Activated B cell treated with CpG ODN at 0.5 μM for 24 hours (primary cell): ENCODE results near the gene GPR39. TPM values are rescaled to one million over a fixed set of nuclear protein-coding genes. Genes with fewer than 3 reads are reported as not detected.

Experiments used
- ATAC-seq: fragments of 200-7000 bp; cut with Tn5 transposase; one replicate; pipeline ENCODE4 v1.10.0; 2021; ENCODE audit warnings: low read depth, mild to moderate bottlenecking, moderate library complexity
- CTCF ChIA-PET: fragments of 350-600 bp; sonication (Branson Sonifier 250); formaldehyde crosslinking; loops from one replicate; lab custom pipeline; 2021; ENCODE audit warnings: antibody characterized with exemption; lab: Charles Lee
- POLR2A ChIA-PET: fragments of 350-600 bp; sonication (Branson Sonifier 250); formaldehyde crosslinking; loops from one replicate; lab custom pipeline; 2021; ENCODE audit warnings: antibody characterized with exemption; lab: Charles Lee
- DNase-seq: peaks from one replicate; pipeline ENCODE4 v3.0.0; 2022
- H3K27ac Mint-ChIP-seq: one replicate; pipeline ENCODE4 v1.8.0; 2020; ENCODE audit warnings: mixed read lengths
- H3K27me3 Mint-ChIP-seq: one replicate; pipeline ENCODE4 v1.8.0; 2021; ENCODE audit warnings: mixed read lengths
- H3K36me3 Mint-ChIP-seq: one replicate; pipeline ENCODE4 v1.8.0; 2021; ENCODE audit warnings: low read depth, mixed read lengths
- H3K4me1 Mint-ChIP-seq: one replicate; pipeline ENCODE4 v1.8.0; 2021; ENCODE audit warnings: mixed read lengths
- H3K4me3 Mint-ChIP-seq: one replicate; pipeline ENCODE4 v1.8.0; 2020; ENCODE audit warnings: mild to moderate bottlenecking, mixed read lengths
- H3K9me3 Mint-ChIP-seq: one replicate; pipeline ENCODE4 v1.8.0; 2020; ENCODE audit warnings: mixed read lengths
- CTCF ChIP-seq: fragments of 200-600 bp; IDR thresholded peaks from one replicate; pipeline ENCODE4 v1.8.0; 2022; ENCODE audit warnings: antibody characterized with exemption, mild to moderate bottlenecking
- intact Hi-C: fragments of 100-400 bp; cut with micrococcal nuclease; formaldehyde crosslinking; loops from one replicate; pipeline ENCODE4 v1.15.1; 2024
- total RNA-seq: library from RNA; stranded (reverse); gene quantifications from 2 replicates; pipeline ENCODE4 v1.2.3, GENCODE V29; 2022

The GPR39 gene
- total RNA-seq: not detected in 2 replicates

GRCh38 chr2:132416723-132417395 is at the start of gene GPR39:
TSS of gene GPR39 (plus strand) at chr2:132416805.
- ATAC-seq: no peak
- Mint-ChIP-seq H3K27ac (no peak within 1 kb of the TSS), H3K9me3 (no peaks in the 10 kb centered on the region), H3K27me3 (peaks cover 33% of the 10 kb centered on the region), H3K4me3 (no peak within 1 kb of the TSS), H3K36me3 (no peaks in the 10 kb centered on the region), H3K4me1 (no peaks in the 10 kb centered on the region)
- ChIA-PET POLR2A (no interaction called here), CTCF (no interaction called here)
- intact Hi-C loops: no loop called here
- TF ChIP-seq CTCF: no peak
- no peak for DNase-seq

GRCh38 chr2:132368191-132368590 is 48.4 kb upstream of the GPR39 start:
- DNase-seq (no peak), ATAC-seq (no peak)
- H3K36me3 Mint-ChIP-seq: no peaks in the 10 kb centered on the region
- no peak overlapping the region for H3K27ac Mint-ChIP-seq
- TF ChIP-seq CTCF: no peak
- intact Hi-C loops: no loop called here
- ChIA-PET CTCF (no interaction called here), POLR2A (no interaction called here)
- H3K4me3 Mint-ChIP-seq: no peak overlapping the region
- H3K9me3 Mint-ChIP-seq: peaks cover 16% of the 10 kb centered on the region
- no peaks in the 10 kb centered on the region for H3K27me3 Mint-ChIP-seq
- no peaks in the 10 kb centered on the region for H3K4me1 Mint-ChIP-seq

GRCh38 chr2:132372276-132372675 is 44.3 kb upstream of the GPR39 start:
- CTCF ChIA-PET: no interaction called here

GRCh38 chr2:132373391-132374135 is 43.0 kb upstream of the GPR39 start:
- Mint-ChIP-seq H3K27ac (no peak overlapping the region), H3K4me3 (no peak overlapping the region), H3K4me1 (no peaks in the 10 kb centered on the region)

More at GRCh38 chr2:132372276-132372675, 44.3 kb upstream of the GPR39 start:
- no peaks in the 10 kb centered on the region for H3K4me1 Mint-ChIP-seq
- H3K27me3 Mint-ChIP-seq: no peaks in the 10 kb centered on the region
- no peak for TF ChIP-seq CTCF
- ATAC-seq: no peak
- no peak overlapping the region for H3K4me3 Mint-ChIP-seq
- DNase-seq: no peak
- no peak overlapping the region for H3K27ac Mint-ChIP-seq
- H3K9me3 Mint-ChIP-seq: no peaks in the 10 kb centered on the region
- no peaks in the 10 kb centered on the region for H3K36me3 Mint-ChIP-seq
- POLR2A ChIA-PET: no interaction called here
- intact Hi-C loops: no loop called here

More at GRCh38 chr2:132373391-132374135, 43.0 kb upstream of the GPR39 start:
- H3K9me3 Mint-ChIP-seq: no peaks in the 10 kb centered on the region
- POLR2A ChIA-PET: no interaction called here
- no peaks in the 10 kb centered on the region for H3K27me3 Mint-ChIP-seq
- TF ChIP-seq CTCF: no peak
- intact Hi-C loops: no loop called here
- no peaks in the 10 kb centered on the region for H3K36me3 Mint-ChIP-seq
- CTCF ChIA-PET: no interaction called here
- no peak for ATAC-seq
- DNase-seq: no peak
